SKM-1 (cell line): ENCODE results near the gene QSOX2.

Experiments used
- DNase-seq: peaks from one replicate; lab custom pipeline; 2025; ENCODE audit not compliant: unreplicated experiment; lab: John Stamatoyannopoulos, UW

Gene QSOX2

DNA sequence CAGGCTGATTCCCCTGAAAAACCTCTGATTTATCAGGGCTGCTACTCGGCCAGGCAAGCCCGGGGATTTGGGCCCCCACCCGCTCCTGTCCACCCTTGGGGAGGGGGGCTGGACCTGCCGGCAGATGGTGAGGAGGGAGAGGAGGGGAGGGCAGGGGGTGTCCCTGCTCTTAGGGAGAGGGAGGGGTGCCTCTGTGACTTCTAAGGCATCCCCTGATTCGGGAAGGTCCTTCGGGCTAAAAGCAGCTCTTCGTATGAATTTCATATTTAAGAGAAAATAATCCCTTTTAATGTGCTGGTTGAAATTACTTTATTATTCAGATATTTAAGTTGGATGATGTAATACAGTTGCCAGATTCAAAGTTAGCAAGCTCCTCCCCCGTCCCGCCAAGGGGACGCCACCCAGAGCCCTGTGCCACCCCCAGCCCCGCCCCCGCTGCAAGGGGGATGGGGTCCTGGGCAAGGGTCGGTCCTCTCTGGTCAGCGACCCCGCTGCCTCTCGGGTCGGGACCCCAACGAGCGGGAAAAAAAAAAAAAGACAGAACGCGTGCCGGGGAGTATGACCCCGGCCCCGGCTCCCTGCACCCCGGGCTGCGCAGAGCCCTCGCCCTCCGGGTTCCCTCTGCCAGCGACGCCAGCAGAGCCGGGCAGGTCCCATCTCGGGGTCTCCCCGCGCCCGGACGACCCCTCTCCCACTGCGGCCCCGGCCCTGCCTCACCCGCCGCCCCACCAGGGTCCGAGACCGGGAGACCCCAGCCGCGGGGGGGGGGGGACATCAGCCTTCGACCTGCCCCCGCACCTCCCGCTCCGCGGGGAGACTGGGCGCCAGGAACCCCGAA is 53.1 kb downstream of the QSOX2 start:
- no peak for DNase-seq

DNA sequence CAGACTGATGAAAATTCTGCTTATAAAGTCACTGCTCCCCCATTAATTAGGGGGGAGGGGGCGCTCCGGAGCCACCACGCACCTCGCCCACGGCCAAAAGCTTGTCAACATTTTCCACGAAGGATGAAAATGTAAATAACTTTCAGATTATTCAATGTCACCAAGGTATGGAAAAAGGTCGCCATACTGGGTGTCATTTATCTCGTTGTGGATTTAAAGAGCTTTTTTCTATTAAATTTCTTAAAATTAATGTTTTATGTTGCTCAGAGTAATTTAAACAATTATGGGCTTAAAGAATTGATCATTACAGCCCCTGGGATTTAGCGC is 53.7 kb downstream of the QSOX2 start:
- no peak for DNase-seq

DNA sequence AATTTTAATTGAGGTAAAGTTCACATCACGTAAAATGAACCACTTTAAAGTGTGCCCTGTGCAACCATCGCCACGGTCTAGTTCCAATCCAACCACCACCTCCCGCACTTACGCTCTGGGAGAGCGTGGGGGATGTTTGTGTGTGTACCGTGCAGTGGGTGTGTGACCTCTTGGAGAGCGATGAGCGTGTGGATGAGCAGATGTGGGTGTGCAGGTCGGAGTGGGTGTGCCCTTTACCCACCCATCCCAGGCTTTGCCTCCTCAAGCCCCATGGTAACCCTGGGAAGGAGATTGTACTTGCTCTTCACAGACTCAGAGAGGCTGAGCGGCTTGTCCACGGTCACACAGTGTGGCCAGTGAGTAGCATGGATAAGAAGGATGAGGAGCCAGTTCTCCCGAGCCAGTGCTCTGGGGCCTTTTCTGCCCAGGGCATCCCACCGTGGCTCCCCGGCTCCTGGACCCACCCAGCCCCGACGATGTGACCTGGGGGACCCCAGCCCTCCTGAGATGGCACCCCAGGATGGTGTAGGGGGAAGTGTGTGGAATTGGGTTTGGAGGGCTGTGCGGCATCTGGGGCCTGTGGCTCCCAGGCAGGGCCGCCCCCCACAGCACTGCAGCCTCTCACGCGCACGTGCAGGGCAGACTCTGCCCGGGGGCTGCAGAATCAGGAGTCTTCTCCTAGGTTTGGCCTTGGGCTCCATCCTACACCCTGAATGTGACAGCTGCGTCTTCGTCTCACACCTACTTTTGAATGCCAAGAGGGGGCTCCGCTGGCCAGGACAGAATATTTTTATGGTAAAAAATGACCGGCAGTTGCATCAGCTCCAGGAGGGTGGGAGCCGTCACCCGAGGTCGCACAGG is 54.3 kb downstream of the QSOX2 start:
- DNase-seq, result no peak

- DNase-seq, result no peak
Observed at GRCh38 chr9:136190656-136191055, 55.0 kb downstream of the QSOX2 start.

DNA sequence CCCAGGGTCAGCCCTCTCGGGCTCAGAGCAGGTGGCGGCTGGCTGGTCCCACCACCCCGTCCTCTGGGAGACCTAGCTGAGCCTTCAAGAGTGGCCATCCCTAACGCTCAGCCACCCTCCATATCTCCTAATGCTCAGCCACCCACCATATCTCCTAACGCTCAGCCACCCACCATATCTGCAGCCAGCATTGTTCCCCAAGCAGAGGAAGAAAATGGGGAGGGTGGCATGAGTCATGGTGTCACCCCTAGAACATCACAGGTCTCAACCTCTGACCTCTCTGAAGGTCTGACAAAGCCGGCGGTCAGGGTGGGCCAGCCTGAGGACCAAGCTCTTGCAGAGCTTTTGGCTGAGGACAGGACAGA is 55.4 kb downstream of the QSOX2 start:
- no peak for DNase-seq

DNA sequence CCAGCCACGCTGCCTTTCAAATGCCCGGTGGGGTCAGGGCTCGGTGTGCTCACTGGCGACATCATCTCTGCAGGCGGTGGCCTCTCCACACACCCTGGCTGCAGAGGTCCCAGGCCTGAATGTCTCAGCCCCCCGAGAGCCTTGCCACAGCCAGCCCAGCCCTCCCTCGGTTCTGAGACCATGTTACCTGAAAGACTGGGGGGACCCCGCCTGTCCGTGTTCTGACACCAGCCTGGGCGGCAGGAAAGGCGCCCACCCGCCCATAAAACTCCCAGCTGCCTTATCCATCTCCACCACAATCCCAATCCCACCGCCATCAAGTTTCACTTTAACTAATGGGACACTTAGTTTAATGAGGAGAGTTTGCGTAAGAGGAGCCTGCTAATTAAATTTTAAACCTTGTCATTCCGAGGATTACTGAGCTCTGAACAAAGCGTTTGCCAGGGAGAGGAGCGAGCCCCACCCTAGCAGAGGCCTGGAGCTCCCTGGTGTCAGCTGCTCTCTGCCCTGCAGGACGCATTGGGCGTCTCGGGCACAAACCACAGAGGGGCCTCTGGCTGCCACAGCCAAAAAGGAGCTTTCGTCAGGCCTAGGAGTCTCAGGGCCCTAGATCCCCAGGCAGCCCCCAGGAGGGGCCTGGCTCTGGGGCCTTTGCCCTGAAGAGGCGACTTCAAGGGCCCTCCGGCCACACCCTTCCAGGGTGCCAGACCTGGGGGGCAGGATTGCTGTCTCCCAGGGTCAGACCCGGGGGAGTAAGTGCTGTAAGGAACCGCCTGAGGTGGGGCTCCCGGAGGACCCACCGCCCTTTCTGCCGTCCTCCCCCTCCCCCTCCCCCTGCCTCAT is 56.0 kb downstream of the QSOX2 start:
- no peak for DNase-seq

DNA sequence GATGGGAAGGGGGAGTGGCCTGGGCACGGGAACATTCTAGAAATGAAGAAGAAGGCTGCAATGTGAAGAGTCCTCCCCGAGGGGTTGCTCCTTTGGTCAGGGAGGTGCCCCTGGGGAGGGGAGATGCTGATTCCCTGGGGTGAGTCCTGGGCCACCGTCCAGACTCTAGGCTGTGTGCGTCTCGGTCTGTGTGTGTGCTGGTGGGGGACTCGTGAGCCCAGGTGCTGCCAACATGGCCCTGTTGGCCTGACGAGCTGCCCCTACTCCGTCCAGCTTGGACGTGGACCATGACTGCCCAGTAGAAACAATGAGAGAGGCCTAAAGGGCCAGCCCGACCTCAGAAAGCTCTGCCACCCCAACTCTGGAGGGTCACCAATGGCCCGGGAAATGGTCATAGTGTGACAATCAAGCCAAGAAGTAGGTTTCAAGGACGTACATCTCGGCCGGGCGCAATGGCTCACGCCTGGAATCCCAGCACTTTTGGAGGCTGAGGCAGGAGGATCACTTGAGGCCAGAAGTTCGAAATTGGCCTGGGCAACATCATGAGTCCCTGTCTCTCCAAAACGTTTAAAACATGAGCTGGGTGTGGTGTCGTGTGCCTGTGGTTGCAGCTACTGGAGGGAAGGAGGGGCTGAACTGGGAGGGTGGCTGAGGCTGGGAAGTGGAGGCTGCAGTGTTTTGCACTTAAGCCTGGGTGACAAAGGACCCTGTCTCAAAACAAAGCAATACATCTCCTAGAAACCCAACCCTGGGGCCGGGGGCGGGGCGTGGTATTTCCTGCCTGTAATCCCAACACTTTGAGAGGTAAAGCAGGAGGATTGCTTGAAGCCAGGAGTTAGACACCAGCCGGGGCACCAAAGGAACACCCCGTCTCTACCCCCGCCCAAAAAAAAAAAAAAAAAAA is 57.7 kb downstream of the QSOX2 start:
- no peak for DNase-seq

- no peak for DNase-seq
Observed at GRCh38 chr9:136187197-136187596, 58.4 kb downstream of the QSOX2 start.

DNA sequence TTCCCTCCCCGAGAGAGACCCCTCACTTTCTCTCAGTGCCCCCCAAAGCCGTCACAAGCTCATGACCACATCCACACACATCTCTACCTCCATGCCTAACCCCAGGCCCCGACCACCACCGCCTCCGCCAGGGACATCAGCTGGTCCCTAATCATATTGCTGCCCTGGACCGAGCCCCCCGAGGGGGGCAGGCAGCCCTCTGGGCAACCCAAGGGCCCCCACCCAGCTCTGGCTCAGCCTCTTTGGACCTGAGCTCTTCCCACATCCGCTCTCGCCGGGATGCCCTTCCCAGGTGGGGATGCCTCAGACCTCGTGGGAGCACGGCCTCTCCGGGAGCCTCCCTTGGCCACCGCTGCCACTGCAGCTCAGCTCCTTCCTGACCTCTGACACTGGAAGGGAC is 59.2 kb downstream of the QSOX2 start:
- no peak for DNase-seq

- DNase-seq, result no peak
Observed at GRCh38 chr9:136185596-136186366, 59.8 kb downstream of the QSOX2 start.

DNA sequence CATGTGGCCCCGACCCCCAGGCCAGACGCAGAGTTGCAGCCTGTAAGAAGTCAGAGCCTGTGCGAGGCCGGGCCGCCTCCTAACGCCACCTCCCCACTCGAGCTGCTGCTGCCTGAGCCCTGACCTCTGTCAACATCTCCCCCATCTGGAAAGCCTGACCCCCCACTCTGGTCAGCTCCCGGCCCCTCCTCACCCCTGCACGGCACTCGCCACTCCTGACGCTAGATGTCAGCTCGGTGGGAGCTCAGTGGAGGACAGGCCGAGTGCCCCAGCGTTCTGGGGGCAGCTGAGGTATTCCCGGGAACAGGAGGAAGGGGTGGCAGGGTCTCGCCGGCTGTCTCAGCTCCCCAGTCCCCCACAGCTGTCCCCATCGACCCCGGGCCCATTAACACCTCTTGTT is 60.5 kb downstream of the QSOX2 start:
- no peak for DNase-seq

DNA sequence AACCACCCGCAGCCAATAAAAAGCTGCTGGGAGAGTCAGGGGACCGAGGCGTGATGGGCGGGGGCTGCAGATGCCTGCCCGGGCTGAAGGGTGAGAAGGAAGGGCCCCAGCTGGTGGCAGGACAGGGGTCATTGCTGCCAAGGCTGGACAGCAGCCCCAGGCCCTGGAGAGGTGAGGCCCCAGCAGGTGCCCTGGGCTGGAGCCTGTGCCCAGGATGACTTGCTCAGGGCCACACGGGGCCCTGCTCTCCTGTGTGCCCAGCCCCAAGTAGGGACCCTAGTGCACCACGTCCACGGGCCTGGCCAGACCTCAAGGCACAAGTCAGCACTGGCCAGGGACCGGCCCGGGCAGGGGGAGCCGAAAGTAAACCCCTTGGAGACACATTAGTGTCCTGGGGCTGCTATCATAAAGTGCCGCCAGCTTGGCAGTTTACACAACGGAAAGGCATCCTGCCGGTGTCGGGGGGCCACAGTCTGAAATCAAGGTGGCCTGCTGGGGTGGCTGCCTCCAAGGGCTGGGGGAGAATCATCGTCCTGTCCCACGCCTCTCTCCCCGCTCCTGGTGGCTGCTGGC is 62.7 kb downstream of the QSOX2 start:
- DNase-seq, result no peak

- no peak for DNase-seq
Observed at GRCh38 chr9:136182420-136182787, 63.2 kb downstream of the QSOX2 start.

DNA sequence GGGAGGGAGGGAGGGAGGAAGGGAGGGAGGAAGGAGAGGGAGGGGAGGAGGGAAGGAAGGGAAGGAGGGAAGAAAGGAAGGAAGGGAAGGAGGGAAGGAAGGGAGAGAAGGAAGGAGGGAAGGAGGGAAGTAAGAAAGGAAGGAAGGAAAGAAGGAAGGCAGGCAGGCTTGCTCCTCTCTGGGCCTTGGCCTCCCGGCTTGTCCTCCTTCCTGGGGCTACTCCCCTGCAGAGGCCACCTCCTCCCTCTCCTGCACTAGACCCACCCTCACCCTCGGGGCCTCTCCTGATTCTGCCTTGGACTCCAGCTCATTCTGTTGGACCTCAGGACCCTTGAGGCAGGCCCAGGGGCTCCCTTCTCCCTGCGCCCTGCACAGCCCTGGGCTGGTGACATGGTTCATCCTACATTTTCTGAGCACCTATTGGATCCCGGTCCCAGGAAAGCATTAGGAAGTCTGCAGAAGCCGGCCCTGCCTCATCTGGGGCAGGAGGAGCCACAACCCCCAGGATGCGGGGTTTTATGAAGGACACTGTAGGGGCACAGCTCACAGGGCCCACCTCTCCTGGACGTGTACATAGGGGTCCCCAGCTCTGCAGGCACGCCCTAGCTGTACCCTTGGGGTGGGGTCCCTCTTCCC is 63.7 kb downstream of the QSOX2 start:
- DNase-seq, result no peak

GRCh38 chr9:136180586-136180985 is 65.0 kb downstream of the QSOX2 start:
- no peak for DNase-seq

DNA sequence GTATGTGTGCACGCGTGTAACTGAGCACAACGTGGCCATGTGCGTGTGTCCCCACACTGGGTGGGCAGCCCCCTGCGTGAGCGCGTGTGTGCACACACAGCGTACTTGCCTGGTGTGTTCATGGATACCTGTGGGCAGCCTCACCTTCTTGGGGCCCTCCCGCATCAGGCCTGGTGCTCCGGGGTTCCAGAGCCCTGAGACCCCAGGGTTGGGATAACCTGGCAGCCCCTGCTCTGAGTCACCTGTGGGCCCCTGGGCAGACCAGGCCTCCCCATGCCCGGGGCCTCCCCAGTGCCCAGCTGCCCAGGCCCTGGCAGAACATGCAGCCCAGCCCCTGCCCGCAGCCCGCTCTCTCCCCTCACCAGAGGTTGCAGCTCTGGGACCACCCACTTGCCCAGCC is 65.9 kb downstream of the QSOX2 start:
- DNase-seq, result no peak

DNA sequence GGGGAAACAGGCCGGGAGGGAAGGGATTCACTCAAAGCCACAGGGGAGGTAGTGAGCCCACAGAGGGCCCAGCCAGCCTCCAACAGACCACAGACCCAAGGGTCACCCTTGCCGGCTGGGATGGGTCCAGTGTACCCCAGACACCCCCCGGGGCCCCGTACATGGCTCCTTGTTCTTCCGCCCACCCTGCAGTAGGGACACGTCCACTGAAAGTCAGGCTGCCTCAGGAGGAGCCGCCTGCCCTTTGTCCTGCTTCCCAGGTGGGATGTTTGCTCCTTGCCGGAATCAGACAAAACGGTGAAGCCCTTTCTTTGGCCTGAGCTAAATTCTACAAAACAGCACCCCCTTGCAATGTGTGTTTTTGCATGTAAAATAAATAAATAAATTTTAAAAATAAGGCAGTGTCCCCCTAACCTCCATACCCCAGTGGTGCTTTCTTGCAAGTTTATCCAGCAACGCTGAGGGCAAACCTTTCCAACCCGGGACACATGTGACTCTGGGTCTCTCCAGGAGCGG is 66.5 kb downstream of the QSOX2 start:
- no peak for DNase-seq

- no peak for DNase-seq
Observed at GRCh38 chr9:136178773-136179075, 66.9 kb downstream of the QSOX2 start.
